WTC11 (cell line): ENCODE data around the gene SHOC2.

Experiments used
- ATF3 ChIP-seq: sonication (generic); formaldehyde crosslinking; conservative IDR thresholded peaks from 2 replicates; pipeline ENCODE4 v1.8.1; 2022; ENCODE audit warnings: mild to moderate bottlenecking, missing genetic modification reagents
- ATF6 ChIP-seq: sonication (generic); formaldehyde crosslinking; IDR thresholded peaks from 2 replicates; pipeline ENCODE4 v1.8.1; 2023; ENCODE audit warnings: mild to moderate bottlenecking, missing genetic modification reagents
- CREB1 ChIP-seq: sonication (generic); formaldehyde crosslinking; IDR thresholded peaks from 2 replicates; pipeline ENCODE4 v1.8.0; 2023; ENCODE audit warnings: mild to moderate bottlenecking, missing genetic modification reagents
- CTCF ChIP-seq: fragments of 200-600 bp; IDR thresholded peaks from 2 replicates; pipeline ENCODE4 v1.8.0; 2022; ENCODE audit warnings: antibody characterized with exemption
- ESRRA ChIP-seq: sonication (generic); formaldehyde crosslinking; IDR thresholded peaks from 2 replicates; pipeline ENCODE4 v1.8.1; 2022; ENCODE audit warnings: mild to moderate bottlenecking, missing genetic modification reagents, borderline replicate concordance
- FOXP1 ChIP-seq: sonication (generic); formaldehyde crosslinking; IDR thresholded peaks from 2 replicates; pipeline ENCODE4 v1.8.0; 2022; ENCODE audit warnings: missing genetic modification reagents, mild to moderate bottlenecking, moderate library complexity, borderline replicate concordance
- MAX ChIP-seq: sonication (generic); formaldehyde crosslinking; IDR thresholded peaks from 2 replicates; pipeline ENCODE4 v1.8.0; 2022; ENCODE audit warnings: mild to moderate bottlenecking, missing genetic modification reagents
- SP1 ChIP-seq: sonication (generic); formaldehyde crosslinking; conservative IDR thresholded peaks from 2 replicates; pipeline ENCODE4 v1.8.1; 2022; ENCODE audit warnings: missing genetic modification reagents
- USF1 ChIP-seq: sonication (generic); formaldehyde crosslinking; IDR thresholded peaks from 2 replicates; pipeline ENCODE4 v1.8.0; 2022; ENCODE audit warnings: mild to moderate bottlenecking, missing genetic modification reagents
- ZMAT4 ChIP-seq: fragments of 250-450 bp; sonication (Bioruptor Pico); IDR thresholded peaks from 2 replicates; pipeline ENCODE4 v1.9.0; 2021; ENCODE audit warnings: mild to moderate bottlenecking

- TF ChIP-seq CTCF: no peak
- no peak for TF ChIP-seq USF1 (CRISPR knock-in tag)
- no peak for TF ChIP-seq ZMAT4 (CRISPR knock-in tag)
- no peak for TF ChIP-seq ATF3
- TF ChIP-seq FOXP1: no peak
- no peak for TF ChIP-seq CREB1 (CRISPR knock-in tag)
- no peak for TF ChIP-seq SP1 (CRISPR knock-in tag)
- no peak for TF ChIP-seq ESRRA (CRISPR knock-in tag)
- no peak for TF ChIP-seq ATF6 (CRISPR knock-in tag)
- no peak for TF ChIP-seq MAX (CRISPR knock-in tag)
These were observed 66.3 kb downstream of the SHOC2 start for GRCh38 chr10:110985497-110986275.
